Adrenal gland (tissue), 5 donors: ENCODE data around the gene EPHB2.
A peak's percentile ranks its signal among the peaks of the same experiment; 100 is the strongest.

Experiments used
- POLR2A ChIP-seq, 2 donors: fragments of 450-650 bp; IDR thresholded peaks; one replicate each; pipeline ENCODE4 v1.6.1; 2017; ENCODE audit warnings: antibody characterized with exemption in 2 of 2, mild to moderate bottlenecking in 2 of 2, moderate library complexity in 1 of 2
- TF ChIP-seq, protein P1 (sequence below), 6 experiments: fragments of 450-650 bp in 4 of 6; fragments of 200-600 bp in 2 of 6; sonication (generic) in 1 of 6; IDR thresholded peaks; 1 replicate in 5 of 6; 2 replicates in 1 of 6; pipeline versions ENCODE4 v1.5.1 to v1.8.0; 2016 to 2021; ENCODE audit warnings: antibody characterized with exemption in 6 of 6, mild to moderate bottlenecking in 2 of 6, moderate library complexity in 1 of 6
- donor health status: DM: no; HTN: no; CAD: no.

- no peak for TF ChIP-seq POLR2A (IDR thresholded peaks at IDR 0.05)
- TF ChIP-seq, protein P1, sequence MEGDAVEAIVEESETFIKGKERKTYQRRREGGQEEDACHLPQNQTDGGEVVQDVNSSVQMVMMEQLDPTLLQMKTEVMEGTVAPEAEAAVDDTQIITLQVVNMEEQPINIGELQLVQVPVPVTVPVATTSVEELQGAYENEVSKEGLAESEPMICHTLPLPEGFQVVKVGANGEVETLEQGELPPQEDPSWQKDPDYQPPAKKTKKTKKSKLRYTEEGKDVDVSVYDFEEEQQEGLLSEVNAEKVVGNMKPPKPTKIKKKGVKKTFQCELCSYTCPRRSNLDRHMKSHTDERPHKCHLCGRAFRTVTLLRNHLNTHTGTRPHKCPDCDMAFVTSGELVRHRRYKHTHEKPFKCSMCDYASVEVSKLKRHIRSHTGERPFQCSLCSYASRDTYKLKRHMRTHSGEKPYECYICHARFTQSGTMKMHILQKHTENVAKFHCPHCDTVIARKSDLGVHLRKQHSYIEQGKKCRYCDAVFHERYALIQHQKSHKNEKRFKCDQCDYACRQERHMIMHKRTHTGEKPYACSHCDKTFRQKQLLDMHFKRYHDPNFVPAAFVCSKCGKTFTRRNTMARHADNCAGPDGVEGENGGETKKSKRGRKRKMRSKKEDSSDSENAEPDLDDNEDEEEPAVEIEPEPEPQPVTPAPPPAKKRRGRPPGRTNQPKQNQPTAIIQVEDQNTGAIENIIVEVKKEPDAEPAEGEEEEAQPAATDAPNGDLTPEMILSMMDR (IDR thresholded peaks at IDR 0.05) = peak; percentile 50 to 72 (median 67)
Measured at GRCh38 chr1:22930240-22930912, 219.7 kb downstream of the EPHB2 start.
